Activated CD4-positive, alpha-beta T cell treated with anti-CD3 and anti-CD28 coated beads, Interleukin-2, amount 10 ng/mL, durations not matched to agents 7 days and 5 days (primary cell): Measurements from ENCODE around the gene TSPAN2. TPM values are rescaled to one million over a fixed set of nuclear protein-coding genes. Genes with fewer than 3 reads are reported as not detected.

Experiments
- CTCF ChIA-PET: fragments of 350-600 bp; sonication (Branson Sonifier 250); formaldehyde crosslinking; loops from one replicate; lab custom pipeline; 2021; ENCODE audit warnings: antibody characterized with exemption; lab: Charles Lee
- POLR2A ChIA-PET: fragments of 350-600 bp; sonication (Branson Sonifier 250); formaldehyde crosslinking; loops from one replicate; lab custom pipeline; 2021; ENCODE audit warnings: antibody characterized with exemption; lab: Charles Lee
- DNase-seq: peaks from one replicate; pipeline ENCODE4 v3.0.0-alpha.2; 2020
- H3K27ac Mint-ChIP-seq: one replicate; pipeline ENCODE4 v1.8.0; 2021; ENCODE audit warnings: mild to moderate bottlenecking, moderate library complexity, mixed read lengths
- H3K27me3 Mint-ChIP-seq: one replicate; pipeline ENCODE4 v1.8.0; 2021; ENCODE audit warnings: mixed read lengths
- H3K36me3 Mint-ChIP-seq: one replicate; pipeline ENCODE4 v1.8.0; 2021; ENCODE audit warnings: low read depth, mixed read lengths
- H3K4me1 Mint-ChIP-seq: one replicate; pipeline ENCODE4 v1.8.0; 2021; ENCODE audit warnings: mixed read lengths
- H3K4me3 Mint-ChIP-seq: one replicate; pipeline ENCODE4 v1.8.0; 2021; ENCODE audit warnings: mild to moderate bottlenecking, moderate library complexity, mixed read lengths
- H3K9me3 Mint-ChIP-seq: one replicate; pipeline ENCODE4 v1.8.0; 2021; ENCODE audit warnings: mixed read lengths
- total RNA-seq, 2 experiments: library from RNA; stranded (reverse); gene quantifications; one replicate each; pipeline ENCODE4 v1.2.3, GENCODE V29; 2021

TSPAN2 gene
- total RNA-seq, 2 experiments from 2014 or later, result 2.4 to 3.5 TPM

DNA sequence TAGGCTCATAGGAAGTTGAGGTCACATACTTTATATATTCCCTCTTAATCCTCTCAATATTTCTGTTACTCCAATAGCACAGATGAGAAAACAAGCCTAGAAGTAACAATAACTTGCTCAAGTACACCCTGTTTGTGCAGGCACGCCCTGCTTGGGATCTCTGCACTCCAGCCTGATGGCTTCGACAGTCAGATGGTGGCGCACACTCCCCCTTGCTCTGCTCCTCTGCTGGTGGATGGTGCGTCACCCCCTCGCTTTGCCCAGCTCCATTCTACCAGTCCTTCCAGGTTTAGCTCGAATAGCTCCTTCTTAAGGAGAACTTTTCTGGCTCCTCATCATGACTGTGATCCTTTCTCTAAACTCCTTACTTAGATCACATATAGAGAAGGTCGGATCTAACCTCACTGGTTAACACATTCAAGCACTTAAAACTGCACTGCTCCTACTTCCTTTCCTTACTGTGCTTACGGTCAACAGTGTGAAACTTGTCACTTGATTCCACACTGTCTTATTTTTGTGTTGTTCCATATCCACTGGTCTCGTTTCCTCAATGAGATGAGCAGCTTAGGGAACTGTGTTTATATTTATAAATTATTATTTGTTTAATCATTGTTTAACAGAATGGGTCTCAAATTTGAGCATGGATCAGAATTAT, 3.0 kb downstream of the TSPAN2 start:
- H3K4me3 Mint-ChIP-seq, result no peak overlapping the region
- no peaks in the 10 kb centered on the region for H3K36me3 Mint-ChIP-seq
- H3K27me3 Mint-ChIP-seq, result peaks cover 11% of the 10 kb centered on the region
- H3K4me1 Mint-ChIP-seq, result peaks cover 26% of the 10 kb centered on the region
- DNase-seq, result no peak
- peaks cover under 1% of the 10 kb centered on the region for H3K9me3 Mint-ChIP-seq
- POLR2A ChIA-PET, result no interaction called here
- no peak overlapping the region for H3K27ac Mint-ChIP-seq
- CTCF ChIA-PET, result interaction anchor here (0.6 to 1.2 kb wide), 4 partner anchors 9 to 748 kb away, joined by 3 read pairs; no protein-coding TSS in a partner anchor

DNA sequence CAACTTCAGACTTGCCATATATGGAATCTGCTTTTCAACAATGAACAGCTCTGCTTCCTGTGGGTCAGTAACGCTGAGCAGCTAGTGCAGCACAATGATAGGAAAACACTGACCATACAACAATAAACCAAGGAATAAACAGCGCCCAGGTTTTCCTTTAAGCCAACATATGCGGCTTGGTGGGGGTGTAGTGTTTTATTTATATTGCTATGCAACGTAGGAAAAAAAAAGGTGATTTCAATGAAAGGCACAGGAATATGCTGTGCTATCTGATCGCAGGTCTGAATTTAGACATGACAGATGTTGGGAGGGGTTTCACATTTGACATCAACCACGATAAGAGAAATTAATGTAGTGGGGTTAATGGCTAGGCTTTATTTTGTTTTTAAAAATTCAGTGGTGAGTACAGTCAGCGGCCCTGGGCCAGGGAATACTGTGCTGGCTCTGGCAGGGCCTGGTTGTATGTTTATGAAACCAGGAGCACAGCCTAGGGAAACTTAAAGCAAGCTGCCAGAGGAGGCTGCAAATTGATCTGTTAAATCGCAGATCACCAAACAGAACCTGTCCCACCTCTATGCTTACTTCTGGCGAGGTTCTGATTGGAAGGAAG, 4.3 kb downstream of the TSPAN2 start:
- Mint-ChIP-seq H3K36me3 (no peaks in the 10 kb centered on the region), H3K27ac (no peak overlapping the region), H3K4me1 (peaks cover 21% of the 10 kb centered on the region), H3K27me3 (peaks cover 11% of the 10 kb centered on the region), H3K9me3 (no peaks in the 10 kb centered on the region), H3K4me3 (no peak overlapping the region)
- ChIA-PET CTCF (interaction anchor here (1.2 kb wide), 1 partner anchor 28 kb away, joined by 3 read pairs; no protein-coding TSS in a partner anchor), POLR2A (no interaction called here)
- DNase-seq, result no peak

DNA sequence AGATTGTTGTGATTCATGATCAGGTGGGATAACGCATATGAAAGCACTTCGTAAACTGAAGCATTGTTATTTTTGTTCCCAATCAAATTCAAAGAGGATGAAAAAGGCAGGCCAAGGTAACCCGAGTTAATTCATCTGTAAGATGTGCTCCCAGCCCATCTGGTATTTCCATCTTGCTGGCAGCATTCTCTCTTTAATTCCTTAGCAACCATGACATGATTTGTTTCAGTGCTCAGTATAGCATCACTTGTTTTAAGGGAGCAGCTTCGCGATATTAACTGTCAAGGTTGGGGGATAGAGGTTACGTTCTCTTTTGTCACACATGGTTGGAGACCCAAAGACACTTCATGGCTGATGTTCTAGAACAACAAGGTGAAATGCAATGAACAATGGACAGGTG, 6.4 kb downstream of the TSPAN2 start:
- Mint-ChIP-seq H3K4me3 (no peak overlapping the region), H3K27me3 (peaks cover 7% of the 10 kb centered on the region), H3K4me1 (peaks cover 9% of the 10 kb centered on the region), H3K9me3 (no peaks in the 10 kb centered on the region), H3K36me3 (no peaks in the 10 kb centered on the region), H3K27ac (no peak overlapping the region)
- DNase-seq, result no peak
- ChIA-PET POLR2A (interaction anchor here (0.8 kb wide), 1 partner anchor 16 kb away, joined by 5 read pairs; no protein-coding TSS in a partner anchor), CTCF (no interaction called here)

DNA sequence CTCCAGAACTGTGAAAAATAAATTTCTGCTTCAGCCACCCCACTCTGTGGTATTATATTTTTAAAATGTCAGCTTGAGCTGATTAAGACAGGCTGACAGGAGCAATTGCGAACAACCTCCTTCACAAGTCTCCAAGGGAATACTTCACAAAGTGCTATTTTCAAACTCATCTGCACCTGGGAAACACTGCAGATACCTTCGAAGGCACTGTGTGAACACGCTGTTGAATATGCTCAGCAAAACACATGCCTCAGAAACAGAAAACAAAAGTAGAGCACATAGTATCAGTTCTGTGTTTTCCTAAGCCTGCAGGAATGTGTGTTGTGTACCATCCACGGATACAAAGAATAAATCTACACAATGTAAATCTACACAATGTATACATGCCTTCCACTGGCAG, 10.6 kb downstream of the TSPAN2 start:
- POLR2A ChIA-PET, result no interaction called here
- DNase-seq, result no peak
- CTCF ChIA-PET, result no interaction called here
- H3K27me3 Mint-ChIP-seq, result peaks cover 8% of the 10 kb centered on the region
- no peak overlapping the region for H3K4me3 Mint-ChIP-seq
- peaks cover 1% of the 10 kb centered on the region for H3K4me1 Mint-ChIP-seq
- no peaks in the 10 kb centered on the region for H3K9me3 Mint-ChIP-seq
- no peak overlapping the region for H3K27ac Mint-ChIP-seq
- no peaks in the 10 kb centered on the region for H3K36me3 Mint-ChIP-seq

DNA sequence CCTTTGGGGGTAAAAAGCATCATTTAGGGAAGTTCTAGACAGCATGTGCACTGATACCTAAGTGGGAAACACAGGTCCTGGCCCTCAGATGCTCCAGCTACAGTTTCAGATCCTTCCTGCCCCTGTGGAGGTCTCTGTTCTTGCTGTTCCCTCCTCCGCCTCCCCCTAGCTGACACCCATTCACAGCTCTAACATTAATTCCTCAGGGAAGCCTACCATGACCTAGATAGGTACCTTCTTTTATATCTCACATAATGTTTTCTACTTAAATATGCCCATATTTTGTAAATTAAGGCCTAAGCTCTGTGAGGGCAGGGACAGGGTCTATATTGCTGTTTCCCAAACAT, 11.3 kb downstream of the TSPAN2 start:
- H3K27ac Mint-ChIP-seq, result no peak overlapping the region
- POLR2A ChIA-PET, result no interaction called here
- H3K4me3 Mint-ChIP-seq, result no peak overlapping the region
- peaks cover 6% of the 10 kb centered on the region for H3K27me3 Mint-ChIP-seq
- no peaks in the 10 kb centered on the region for H3K9me3 Mint-ChIP-seq
- no peak for DNase-seq
- H3K36me3 Mint-ChIP-seq, result no peaks in the 10 kb centered on the region
- peaks cover 1% of the 10 kb centered on the region for H3K4me1 Mint-ChIP-seq
- CTCF ChIA-PET, result no interaction called here

- H3K9me3 Mint-ChIP-seq, result no peaks in the 10 kb centered on the region
- DNase-seq, result no peak
- peaks cover 4% of the 10 kb centered on the region for H3K27me3 Mint-ChIP-seq
- no peaks in the 10 kb centered on the region for H3K36me3 Mint-ChIP-seq
- peaks cover 3% of the 10 kb centered on the region for H3K4me1 Mint-ChIP-seq
- H3K4me3 Mint-ChIP-seq, result no peak overlapping the region
- no peak overlapping the region for H3K27ac Mint-ChIP-seq
- CTCF ChIA-PET, result interaction anchor here (0.9 kb wide), 1 partner anchor 8 kb away, joined by 3 read pairs; no protein-coding TSS in a partner anchor
- POLR2A ChIA-PET, result no interaction called here
These were observed 11.9 kb downstream of the TSPAN2 start for GRCh38 chr1:115077286-115077983.

GRCh38 chr1:115076384-115076915, 12.9 kb downstream of the TSPAN2 start:
- CTCF ChIA-PET, result interaction anchor here (0.9 kb wide), 1 partner anchor 9 kb away, joined by 3 read pairs; no protein-coding TSS in a partner anchor
- no peak for DNase-seq

DNA sequence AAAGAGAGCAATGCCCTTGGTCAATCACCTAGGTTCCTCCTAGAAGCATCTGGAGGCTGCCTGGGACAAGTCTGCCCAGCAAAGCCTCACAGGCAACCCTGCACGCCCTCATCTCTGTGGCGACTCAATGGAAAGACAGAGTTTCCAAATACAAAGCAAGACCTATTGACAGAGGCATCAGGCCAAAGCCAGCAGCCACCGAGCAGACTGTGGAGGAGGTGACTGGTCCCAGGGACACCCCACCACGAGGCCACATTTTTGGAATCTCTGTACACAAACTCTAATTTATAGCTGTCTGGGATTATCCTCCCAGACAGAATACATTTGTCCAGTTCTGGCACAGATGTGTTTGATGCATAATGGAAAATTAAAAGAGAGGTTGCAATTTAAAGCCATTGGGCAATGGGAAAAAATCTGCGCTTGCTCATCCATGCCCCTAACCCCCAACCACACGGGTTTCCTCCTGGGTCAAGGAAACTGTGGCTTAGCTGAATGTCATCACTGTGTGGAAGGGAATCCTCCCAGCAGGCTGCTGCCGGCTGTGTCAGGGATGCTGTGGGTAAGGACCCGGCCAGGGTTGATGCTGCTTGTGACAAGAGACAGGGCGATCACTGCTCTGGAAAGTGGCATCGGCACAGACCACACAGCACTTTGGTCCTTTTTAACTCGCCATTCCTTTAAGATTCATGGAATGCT, 14.3 kb downstream of the TSPAN2 start:
- Mint-ChIP-seq H3K27ac (no peak overlapping the region), H3K27me3 (peaks cover 3% of the 10 kb centered on the region), H3K4me1 (peaks cover 15% of the 10 kb centered on the region), H3K4me3 (no peak overlapping the region), H3K9me3 (no peaks in the 10 kb centered on the region), H3K36me3 (no peaks in the 10 kb centered on the region)
- DNase-seq, result no peak
- POLR2A ChIA-PET, result no interaction called here
- CTCF ChIA-PET, result no interaction called here

More at GRCh38 chr1:115076384-115076915, 12.9 kb downstream of the TSPAN2 start:
- Mint-ChIP-seq H3K9me3 (no peaks in the 10 kb centered on the region), H3K27ac (no peak overlapping the region), H3K27me3 (peaks cover 3% of the 10 kb centered on the region), H3K4me3 (no peak overlapping the region), H3K36me3 (no peaks in the 10 kb centered on the region), H3K4me1 (peaks cover 10% of the 10 kb centered on the region)
- POLR2A ChIA-PET, result no interaction called here

DNA sequence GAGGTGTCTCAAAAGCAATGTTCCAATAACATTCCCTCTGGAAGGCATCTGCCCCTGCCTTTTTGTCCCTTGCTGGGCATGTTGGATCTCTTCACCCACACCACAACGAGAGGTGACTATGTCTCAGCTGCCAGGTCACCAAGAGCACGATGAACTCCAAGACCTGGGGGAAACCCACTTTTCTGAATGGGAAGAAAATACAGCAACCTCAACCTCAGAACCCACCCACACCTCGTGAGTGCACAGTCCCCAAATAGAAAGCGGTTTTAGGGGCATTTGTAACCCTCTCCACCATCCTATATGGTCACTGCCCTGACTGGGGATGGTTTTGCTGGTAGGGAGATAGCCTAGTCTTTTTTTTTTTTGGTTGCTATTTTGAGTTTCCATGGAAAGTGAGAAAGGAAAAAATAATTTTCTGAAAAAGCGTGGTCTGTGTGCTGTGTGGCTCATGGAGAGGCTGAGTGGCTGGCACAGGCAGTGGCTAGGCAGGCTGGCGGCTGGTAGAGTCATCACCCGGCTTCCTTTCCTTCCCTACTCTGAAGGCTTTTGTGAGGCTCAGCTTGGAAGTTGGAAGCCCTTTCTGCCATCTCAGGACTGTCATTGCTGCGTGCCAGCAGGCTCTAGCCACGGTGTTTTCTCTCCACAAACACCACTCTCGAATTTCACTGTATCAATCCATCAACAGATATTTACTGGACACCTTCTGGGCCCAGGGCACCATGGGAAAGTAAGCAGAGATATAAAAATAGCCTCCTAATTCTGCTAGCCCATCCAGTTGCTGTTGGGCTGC, 15.8 kb downstream of the TSPAN2 start:
- no peaks in the 10 kb centered on the region for H3K9me3 Mint-ChIP-seq
- peaks cover 3% of the 10 kb centered on the region for H3K27me3 Mint-ChIP-seq
- no peak overlapping the region for H3K27ac Mint-ChIP-seq
- no peak overlapping the region for H3K4me3 Mint-ChIP-seq
- DNase-seq, result no peak
- peaks cover 15% of the 10 kb centered on the region for H3K4me1 Mint-ChIP-seq
- ChIA-PET CTCF (interaction anchor here (0.7 kb wide), 1 partner anchor 506 kb away, joined by 3 read pairs; no protein-coding TSS in a partner anchor), POLR2A (no interaction called here)
- no peaks in the 10 kb centered on the region for H3K36me3 Mint-ChIP-seq

GRCh38 chr1:115071012-115071664, 18.2 kb downstream of the TSPAN2 start:
- peaks cover 2% of the 10 kb centered on the region for H3K36me3 Mint-ChIP-seq
- peaks cover 2% of the 10 kb centered on the region for H3K9me3 Mint-ChIP-seq
- H3K4me3 Mint-ChIP-seq, result no peak overlapping the region
- no peak overlapping the region for H3K27ac Mint-ChIP-seq
- peaks cover 17% of the 10 kb centered on the region for H3K4me1 Mint-ChIP-seq
- DNase-seq, result no peak
- peaks cover 3% of the 10 kb centered on the region for H3K27me3 Mint-ChIP-seq
- ChIA-PET CTCF (interaction anchor here (1.4 kb wide), 1 partner anchor 11 kb away, joined by 4 read pairs; no protein-coding TSS in a partner anchor), POLR2A (no interaction called here)

GRCh38 chr1:115069659-115070308, 19.5 kb downstream of the TSPAN2 start:
- DNase-seq, result no peak
- peaks cover 21% of the 10 kb centered on the region for H3K4me1 Mint-ChIP-seq
- peaks cover 2% of the 10 kb centered on the region for H3K36me3 Mint-ChIP-seq
- peaks cover 6% of the 10 kb centered on the region for H3K9me3 Mint-ChIP-seq
- ChIA-PET CTCF (interaction anchor here (0.6 to 1.0 kb wide), 2 partner anchors 15 to 18 kb away, joined by 3 read pairs; no protein-coding TSS in a partner anchor), POLR2A (no interaction called here)
- H3K27ac Mint-ChIP-seq, result no peak overlapping the region
- H3K4me3 Mint-ChIP-seq, result no peak overlapping the region
- H3K27me3 Mint-ChIP-seq, result no peaks in the 10 kb centered on the region
